Measurements from ENCODE around the gene CENPO.
A peak's percentile ranks its signal among the peaks of the same experiment; 100 is the strongest.
"Not testable (repeated sequence)": the region's sequence is repeated elsewhere in the genome, so short reads cannot be mapped to it uniquely, and the experiment has no call there.

Gene CENPO

GRCh38 chr2:24785671-24786321 lies 7.4 kb upstream of the CENPO start:
- FAIRE-seq (peak; percentile 64), DNase-seq (ENCODE audit: extremely low spot score, insufficient read length, low read depth) (peak; percentile 28)

DNA sequence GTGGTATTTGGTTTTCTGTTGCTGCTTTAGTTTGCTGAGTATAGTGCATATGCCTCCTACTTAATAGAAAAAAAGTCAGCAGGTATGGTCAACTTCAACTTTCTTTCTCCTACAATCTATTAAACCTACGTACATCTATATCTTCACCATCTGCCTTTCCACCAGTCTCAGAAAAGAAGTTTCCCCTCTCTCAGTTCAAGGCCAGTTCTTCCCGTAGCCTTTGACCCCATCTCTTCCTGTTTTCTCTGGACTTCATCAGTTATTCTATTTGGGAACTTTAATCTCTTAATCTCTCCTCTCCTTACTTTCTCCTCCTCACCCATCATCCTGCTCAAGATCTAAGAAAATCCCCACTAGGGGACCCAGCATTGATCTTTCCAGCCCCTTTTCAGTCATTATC lies 5.7 kb upstream of the CENPO start:
- no peak for DNase-seq (ENCODE audit: extremely low spot score, insufficient read length, low read depth)
- no peak for FAIRE-seq

- no peak for DNase-seq (ENCODE audit: extremely low spot score, insufficient read length, low read depth)
- FAIRE-seq, result no peak
These were observed 4.4 kb upstream of the CENPO start for GRCh38 chr2:24788816-24789215.

- no peak for DNase-seq (ENCODE audit: extremely low spot score, insufficient read length, low read depth)
- no peak for FAIRE-seq
These were observed 1.8 kb upstream of the CENPO start for GRCh38 chr2:24791452-24791851.

GRCh38 chr2:24792542-24792873 lies 717 bp upstream of the CENPO start:
- FAIRE-seq, result no peak

GRCh38 chr2:24793761-24794435 lies 673 bp downstream of the CENPO start:
- DNase-seq (ENCODE audit: extremely low spot score, insufficient read length, low read depth) (no peak), FAIRE-seq (no peak)

More at GRCh38 chr2:24792542-24792873, 717 bp upstream of the CENPO start:
- no peak for DNase-seq (ENCODE audit: extremely low spot score, insufficient read length, low read depth)

DNA sequence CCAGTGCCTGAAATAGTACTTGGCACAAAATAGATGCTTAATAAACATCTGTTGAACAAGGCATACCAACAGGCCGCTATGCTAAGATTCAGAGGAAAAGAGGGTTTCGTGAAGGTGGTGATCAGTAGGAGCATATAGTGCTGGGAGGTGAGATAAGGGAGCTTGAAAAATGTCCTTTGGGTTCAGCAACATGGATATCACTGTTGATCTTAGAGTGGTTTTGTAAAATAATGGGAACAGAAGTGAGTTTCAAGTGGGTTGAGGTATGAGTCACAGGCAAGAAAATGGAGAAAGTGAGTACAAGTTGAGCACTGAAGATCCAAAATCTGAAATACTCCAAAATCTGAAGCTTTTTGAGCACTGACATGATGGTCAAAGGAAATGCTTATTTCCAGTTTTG lies 4.4 kb downstream of the CENPO start:
- DNase-seq (ENCODE audit: extremely low spot score, insufficient read length, low read depth) (no peak), FAIRE-seq (no peak)

- DNase-seq (ENCODE audit: extremely low spot score, insufficient read length, low read depth); FAIRE-seq: not testable (repeated sequence)
These were observed 7.3 kb downstream of the CENPO start for GRCh38 chr2:24800487-24800886.

GRCh38 chr2:24805811-24806660 lies 12.8 kb downstream of the CENPO start:
- not testable (repeated sequence) for DNase-seq (ENCODE audit: extremely low spot score, insufficient read length, low read depth)

GRCh38 chr2:24806661-24807036 lies 13.4 kb downstream of the CENPO start:
- DNase-seq (ENCODE audit: extremely low spot score, insufficient read length, low read depth) (no peak), FAIRE-seq (no peak)

More at GRCh38 chr2:24805811-24806660, 12.8 kb downstream of the CENPO start:
- FAIRE-seq, result not testable (repeated sequence)

DNA sequence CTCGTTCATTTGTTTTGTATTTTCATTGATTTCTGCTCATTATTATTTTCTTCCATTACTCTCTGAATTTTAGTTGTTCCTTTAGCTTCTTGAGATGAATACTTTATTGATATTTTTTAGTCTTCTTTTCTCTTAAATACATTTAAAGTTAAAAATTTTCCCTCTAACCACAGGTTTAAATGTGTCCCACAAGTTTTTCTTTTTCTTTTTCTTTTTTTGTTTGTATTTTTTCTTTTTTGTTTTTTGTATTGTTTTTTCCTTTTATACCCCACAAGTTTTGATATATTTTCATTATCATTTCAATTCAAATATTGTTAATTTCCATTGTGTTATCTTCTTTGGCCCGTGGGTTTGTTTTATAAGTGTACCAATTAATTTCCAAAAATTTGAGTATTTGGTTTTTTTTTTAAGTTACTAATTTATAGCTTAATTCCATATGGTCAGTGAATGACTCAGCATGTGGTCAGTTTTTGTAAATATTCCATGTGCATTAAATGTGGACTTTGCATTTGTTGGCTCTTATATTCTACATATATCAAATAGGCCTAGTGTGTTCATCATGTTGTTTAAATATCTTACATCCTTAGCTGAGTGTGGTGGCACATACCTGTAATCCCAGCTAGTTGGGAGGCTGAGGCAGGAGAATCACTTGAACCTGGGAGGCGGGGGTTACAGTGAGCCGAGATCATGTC lies 16.2 kb downstream of the CENPO start:
- no peak for DNase-seq (ENCODE audit: extremely low spot score, insufficient read length, low read depth)
- no peak for FAIRE-seq

- DNase-seq (ENCODE audit: extremely low spot score, insufficient read length, low read depth) (no peak), FAIRE-seq (no peak)
These were observed 20.5 kb downstream of the CENPO start for GRCh38 chr2:24813691-24814137.

- no peak for DNase-seq (ENCODE audit: extremely low spot score, insufficient read length, low read depth)
- no peak for FAIRE-seq
These were observed 21.3 kb downstream of the CENPO start for GRCh38 chr2:24814516-24814915.

GRCh38 chr2:24815171-24815570 lies 21.9 kb downstream of the CENPO start:
- FAIRE-seq, result no peak
- no peak for DNase-seq (ENCODE audit: extremely low spot score, insufficient read length, low read depth)

DNA sequence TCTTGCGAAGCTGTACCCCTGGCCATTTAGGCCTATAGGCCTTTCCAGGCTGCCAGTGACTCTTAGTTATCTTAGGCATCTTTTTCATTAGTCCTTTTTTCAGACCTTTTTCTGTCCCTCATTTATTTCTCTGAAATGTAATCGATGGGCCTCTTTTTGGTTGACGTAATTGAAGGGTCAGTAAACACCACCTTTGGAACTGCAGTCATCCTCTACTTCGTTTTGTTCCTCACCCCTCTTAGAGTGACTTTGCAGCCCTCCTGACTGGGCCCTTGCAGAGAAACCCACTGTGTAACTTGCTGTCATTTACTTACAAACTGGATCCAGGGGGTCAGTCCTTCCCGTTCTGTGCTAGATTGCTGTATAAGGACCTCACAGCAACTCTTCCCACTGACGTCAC lies 23.2 kb downstream of the CENPO start:
- DNase-seq (ENCODE audit: extremely low spot score, insufficient read length, low read depth) (no peak), FAIRE-seq (no peak)

DNA sequence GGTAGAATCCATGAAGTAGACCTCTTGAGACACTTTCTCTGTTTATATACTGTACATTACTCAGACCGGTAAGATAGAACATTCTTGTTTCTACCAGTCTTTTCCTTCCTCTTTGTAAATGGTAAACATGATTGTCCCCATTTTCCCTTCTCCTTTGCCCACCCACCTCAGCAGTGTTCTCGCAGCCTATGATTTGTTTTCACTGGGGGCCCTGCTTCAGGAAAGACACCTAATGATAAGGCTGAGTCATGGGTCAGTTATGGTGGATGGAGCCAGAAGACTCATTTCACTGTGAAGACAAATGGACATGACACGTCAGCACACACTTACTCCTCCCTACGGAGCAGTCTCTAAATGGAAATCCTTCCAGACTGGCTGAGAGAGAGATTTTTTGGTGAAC lies 23.7 kb downstream of the CENPO start:
- DNase-seq (ENCODE audit: extremely low spot score, insufficient read length, low read depth) (no peak), FAIRE-seq (no peak)

DNA sequence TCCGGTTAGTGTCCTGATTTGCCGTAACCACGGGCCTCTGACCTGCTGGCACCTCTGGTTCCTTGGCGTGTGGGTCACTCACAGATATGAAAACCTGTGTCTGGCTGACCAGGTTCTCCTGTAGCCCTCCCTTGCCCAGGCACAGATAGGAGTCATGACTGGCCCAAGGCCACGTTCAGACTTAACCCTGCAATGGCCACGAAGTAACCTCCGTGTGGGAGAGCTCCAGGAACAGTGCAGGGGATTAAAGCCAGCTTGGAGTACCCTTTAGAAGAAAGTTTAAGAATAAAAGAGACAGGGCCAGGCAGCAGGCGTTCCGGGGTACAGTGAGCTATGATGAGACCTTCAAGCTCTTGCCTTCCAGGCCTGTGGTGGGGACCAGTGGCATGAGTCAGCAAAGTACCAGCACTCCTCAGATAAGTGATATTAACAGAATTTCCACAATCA lies 25.5 kb downstream of the CENPO start:
- DNase-seq (ENCODE audit: extremely low spot score, insufficient read length, low read depth) (no peak), FAIRE-seq (no peak)

DNA sequence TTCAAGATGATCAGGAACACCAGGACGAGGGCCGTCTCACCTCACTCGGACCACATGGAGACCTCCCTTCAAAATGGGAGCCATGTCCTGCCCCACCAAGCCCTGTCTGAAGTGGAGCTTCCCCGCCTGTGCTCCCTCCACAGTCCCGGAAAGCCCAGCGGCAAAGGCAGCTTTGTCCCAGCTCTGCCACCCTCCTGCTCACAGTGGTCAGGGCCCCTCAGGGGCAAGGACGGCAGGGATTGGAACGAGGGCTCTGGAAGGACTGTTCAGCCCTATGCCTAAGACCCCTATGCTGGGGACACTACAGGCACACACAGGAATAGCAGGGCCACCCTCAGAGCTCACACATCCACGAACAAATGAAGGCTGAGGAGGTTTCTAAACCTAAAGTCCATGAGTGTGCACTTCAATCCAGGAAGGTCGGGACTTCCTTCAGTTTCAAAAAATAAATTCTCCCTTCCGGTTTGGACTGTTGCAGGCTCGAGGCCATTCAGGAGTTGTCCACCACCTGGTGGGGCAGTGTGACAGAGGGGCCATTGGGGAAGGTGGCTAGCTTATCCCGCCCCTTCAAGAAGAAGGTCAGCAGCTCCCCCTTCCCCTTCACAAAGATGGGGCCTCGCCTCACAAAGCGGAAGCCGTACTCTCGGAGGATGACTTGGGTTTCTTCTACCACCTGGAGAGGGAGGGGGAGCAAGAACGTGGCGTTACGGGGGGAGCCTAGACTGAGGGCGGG lies 26.4 kb downstream of the CENPO start:
- FAIRE-seq, result no peak
- no peak for DNase-seq (ENCODE audit: extremely low spot score, insufficient read length, low read depth)

- FAIRE-seq, result no peak
- no peak for DNase-seq (ENCODE audit: extremely low spot score, insufficient read length, low read depth)
These were observed 26.9 kb downstream of the CENPO start for GRCh38 chr2:24820175-24820513.

Measured in GM18507 (cell line).